GM19035 (cell line): Measurements from ENCODE around the gene SHB.

Experiments
- ATAC-seq: cut with Tn5 transposase; IDR thresholded peaks from one replicate; pipeline ENCODE4 v1.9.1; 2021; ENCODE audit not compliant: unreplicated experiment

SHB gene

GRCh38 chr9:37873955-37874354 is 195.1 kb downstream of the SHB start:
- ATAC-seq: no peak

GRCh38 chr9:37870799-37871176 is 198.2 kb downstream of the SHB start:
- no peak for ATAC-seq

DNA sequence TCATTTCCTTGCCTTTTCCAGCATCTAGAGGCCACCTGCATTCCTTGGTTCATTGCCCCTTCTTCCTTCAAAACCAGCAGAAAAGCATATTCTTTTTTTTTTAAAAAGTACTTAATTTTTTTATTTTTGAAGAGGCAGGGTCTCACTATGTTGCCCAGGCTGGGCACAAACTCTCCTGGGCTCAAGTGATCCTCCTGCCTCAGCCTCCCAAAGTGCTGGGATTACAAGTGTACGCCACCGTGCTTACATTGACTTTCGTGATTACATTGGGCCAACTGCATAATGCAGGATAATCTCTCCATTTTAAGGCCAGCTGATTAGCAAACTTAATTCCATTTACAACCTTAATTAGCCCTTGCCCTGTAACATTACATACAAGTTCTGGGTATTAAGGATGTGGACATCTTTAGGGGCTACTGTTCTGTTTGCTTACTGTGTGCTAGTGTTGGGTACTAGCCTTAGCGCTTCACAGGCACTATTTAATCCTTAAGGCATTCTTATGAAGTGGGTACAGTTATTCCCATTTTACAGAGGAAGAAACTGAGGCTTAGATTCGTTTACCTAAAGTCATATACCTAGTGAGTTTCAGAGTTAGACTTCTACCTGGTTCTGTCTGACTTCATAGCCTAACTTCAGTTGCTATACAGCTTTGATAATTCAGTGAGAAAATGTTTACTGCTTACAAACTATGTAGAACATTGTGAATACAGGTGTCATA is 198.8 kb downstream of the SHB start:
- ATAC-seq: no peak
